ENCODE data around the gene NFASC.

NFASC gene

GRCh38 chr1:204867203-204867602, 3.5 kb upstream of the NFASC start:
- TF ChIP-seq, protein P1, sequence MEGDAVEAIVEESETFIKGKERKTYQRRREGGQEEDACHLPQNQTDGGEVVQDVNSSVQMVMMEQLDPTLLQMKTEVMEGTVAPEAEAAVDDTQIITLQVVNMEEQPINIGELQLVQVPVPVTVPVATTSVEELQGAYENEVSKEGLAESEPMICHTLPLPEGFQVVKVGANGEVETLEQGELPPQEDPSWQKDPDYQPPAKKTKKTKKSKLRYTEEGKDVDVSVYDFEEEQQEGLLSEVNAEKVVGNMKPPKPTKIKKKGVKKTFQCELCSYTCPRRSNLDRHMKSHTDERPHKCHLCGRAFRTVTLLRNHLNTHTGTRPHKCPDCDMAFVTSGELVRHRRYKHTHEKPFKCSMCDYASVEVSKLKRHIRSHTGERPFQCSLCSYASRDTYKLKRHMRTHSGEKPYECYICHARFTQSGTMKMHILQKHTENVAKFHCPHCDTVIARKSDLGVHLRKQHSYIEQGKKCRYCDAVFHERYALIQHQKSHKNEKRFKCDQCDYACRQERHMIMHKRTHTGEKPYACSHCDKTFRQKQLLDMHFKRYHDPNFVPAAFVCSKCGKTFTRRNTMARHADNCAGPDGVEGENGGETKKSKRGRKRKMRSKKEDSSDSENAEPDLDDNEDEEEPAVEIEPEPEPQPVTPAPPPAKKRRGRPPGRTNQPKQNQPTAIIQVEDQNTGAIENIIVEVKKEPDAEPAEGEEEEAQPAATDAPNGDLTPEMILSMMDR (IDR thresholded peaks at IDR 0.05; ENCODE audit: control insufficient read depth, extremely low read depth, insufficient read depth): no peak
- H3K4me3 ChIP-seq (ENCODE audit: low read depth, low read length): no peak overlapping the region
- no peak for DNase-seq (ENCODE audit: low read depth)

DNA sequence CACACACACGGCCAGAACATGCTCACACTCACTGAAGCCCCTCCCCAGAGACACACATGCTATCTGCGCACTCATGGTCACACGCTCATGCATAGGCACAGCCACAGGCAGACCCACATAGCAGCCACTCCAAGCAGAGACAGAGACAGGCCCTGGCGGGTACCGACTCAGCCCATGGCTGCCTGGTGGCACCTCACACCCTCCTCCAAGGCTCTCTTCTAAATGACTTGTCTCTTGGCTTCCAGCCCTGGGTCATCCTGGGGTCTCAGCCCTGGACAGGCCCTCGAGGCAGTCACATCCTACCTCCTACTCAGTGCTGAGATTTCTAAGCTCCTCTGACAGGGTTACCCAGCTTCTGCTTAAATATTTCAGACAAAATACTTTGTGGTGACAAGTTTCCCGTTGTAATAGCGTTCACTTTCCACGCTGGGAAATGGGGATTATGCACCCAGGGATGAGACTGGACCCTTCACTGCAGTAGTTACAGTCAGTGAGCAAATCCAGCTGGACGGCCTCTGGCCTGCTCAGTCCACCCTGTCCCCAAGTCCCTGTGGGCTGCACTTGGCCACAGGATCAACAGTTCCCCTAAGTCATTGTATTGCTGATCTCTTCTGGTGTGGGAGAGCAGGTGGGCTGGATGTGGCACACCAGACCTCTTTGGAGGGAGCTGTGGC, 2.9 kb upstream of the NFASC start:
- no peak overlapping the region for H3K4me3 ChIP-seq (ENCODE audit: low read depth, low read length)
- TF ChIP-seq, protein P1 (IDR thresholded peaks at IDR 0.05; ENCODE audit: control insufficient read depth, extremely low read depth, insufficient read depth): no peak
- DNase-seq (ENCODE audit: low read depth): no peak

DNA sequence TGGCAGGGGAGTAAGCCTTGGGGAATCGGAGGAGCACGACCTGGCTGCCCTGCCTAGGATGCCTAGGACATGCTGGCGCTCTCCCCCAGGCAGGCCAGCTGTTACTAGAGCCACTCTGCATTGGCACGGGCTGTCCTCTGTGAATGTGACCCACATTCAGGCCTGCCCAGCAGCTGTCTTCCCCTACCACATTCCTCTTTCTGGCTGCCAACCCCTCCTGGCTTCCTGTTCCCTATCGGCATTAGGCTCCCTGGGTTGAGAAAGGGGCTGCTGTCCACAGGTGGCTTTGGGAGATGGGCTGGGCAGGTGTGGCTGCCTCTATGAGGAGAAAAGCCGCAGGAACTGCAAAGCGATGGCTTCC, 2.3 kb upstream of the NFASC start:
- H3K4me3 ChIP-seq (ENCODE audit: low read depth, low read length): no peak overlapping the region
- no peak for DNase-seq (ENCODE audit: low read depth)
- TF ChIP-seq, protein P1 (IDR thresholded peaks at IDR 0.05; ENCODE audit: control insufficient read depth, extremely low read depth, insufficient read depth): no peak

DNA sequence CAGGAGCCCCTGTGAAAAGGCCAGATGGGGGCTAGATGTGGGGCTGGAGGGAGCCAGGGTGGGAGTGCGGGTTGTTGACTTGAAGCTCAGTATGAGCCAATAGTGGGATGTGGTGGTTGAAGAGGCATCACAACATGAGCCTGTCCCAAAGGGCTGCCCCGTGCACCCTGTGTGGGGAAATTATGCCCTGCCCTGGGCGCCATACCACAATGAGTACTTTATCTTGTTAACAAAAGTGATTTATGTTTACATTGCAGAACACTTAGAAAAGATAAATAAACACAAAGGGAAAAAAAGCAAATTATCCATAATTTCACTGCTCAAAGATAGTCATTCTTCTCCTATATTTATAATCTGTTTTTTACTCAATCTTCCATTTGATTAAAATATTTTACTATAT, 1.6 kb upstream of the NFASC start:
- H3K4me3 ChIP-seq (ENCODE audit: low read depth, low read length): no peak overlapping the region
- DNase-seq (ENCODE audit: low read depth): no peak
- TF ChIP-seq, protein P1 (IDR thresholded peaks at IDR 0.05; ENCODE audit: control insufficient read depth, extremely low read depth, insufficient read depth): no peak

- no peak overlapping the region for H3K4me3 ChIP-seq (ENCODE audit: low read depth, low read length)
- TF ChIP-seq, protein P1 (IDR thresholded peaks at IDR 0.05; ENCODE audit: control insufficient read depth, extremely low read depth, insufficient read depth): no peak
- no peak for DNase-seq (ENCODE audit: low read depth)
Observed at GRCh38 chr1:204871405-204872037, 859 bp downstream of the NFASC start.

DNA sequence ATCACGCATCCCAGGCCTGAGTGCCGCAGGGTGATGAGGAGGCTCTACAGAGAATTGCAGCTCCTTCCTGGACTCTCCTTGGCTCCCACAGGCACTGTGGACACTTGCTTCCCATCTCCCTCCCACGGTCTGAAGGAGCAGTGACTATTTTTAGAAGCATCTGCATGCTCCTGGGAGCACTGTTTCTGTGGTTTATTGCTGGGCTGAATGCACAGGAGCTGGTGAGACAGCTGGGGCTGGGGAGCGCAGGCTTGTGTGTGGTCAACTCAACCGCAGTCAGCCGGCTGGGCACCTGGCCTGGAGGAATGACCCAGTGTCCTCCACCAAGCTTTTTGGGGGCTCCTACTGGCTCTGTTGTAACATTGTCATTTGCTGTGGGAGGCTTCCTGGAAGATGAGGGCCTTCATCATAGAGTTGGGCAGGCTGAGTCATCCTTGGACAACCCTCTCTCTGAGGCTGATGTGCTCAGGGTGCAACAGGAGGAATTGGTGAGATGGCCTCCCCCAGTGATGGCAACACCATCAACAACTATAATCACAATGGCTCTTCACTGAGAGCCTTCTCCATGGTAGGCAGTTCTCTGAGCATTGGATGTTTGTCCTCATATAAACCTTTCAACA, 1.7 kb downstream of the NFASC start:
- no peak overlapping the region for H3K4me3 ChIP-seq (ENCODE audit: low read depth, low read length)
- TF ChIP-seq, protein P1 (IDR thresholded peaks at IDR 0.05; ENCODE audit: control insufficient read depth, extremely low read depth, insufficient read depth): no peak
- DNase-seq (ENCODE audit: low read depth): no peak

Measured in LNCaP clone FGC (cell line).